Nephron progenitor cell (in vitro differentiated cells): Measurements from ENCODE around the gene FOXP4.

ENCODE experiments used
- DNase-seq: peaks from one replicate; pipeline ENCODE4 v3.0.0; 2021
- H3K27ac Mint-ChIP-seq: 2 replicates; pipeline ENCODE4 v1.8.0; 2021; ENCODE audit warnings: mild to moderate bottlenecking, moderate library complexity, mixed read lengths
- H3K27me3 Mint-ChIP-seq: 2 replicates; pipeline ENCODE4 v1.8.0; 2021; ENCODE audit warnings: mild to moderate bottlenecking, low read depth, mixed read lengths; ENCODE audit not compliant: poor library complexity
- H3K36me3 Mint-ChIP-seq: 2 replicates; pipeline ENCODE4 v1.8.0; 2021; ENCODE audit warnings: low read depth, mixed read lengths
- H3K4me1 Mint-ChIP-seq: 2 replicates; pipeline ENCODE4 v1.8.0; 2021; ENCODE audit warnings: mixed read lengths
- H3K4me3 Mint-ChIP-seq: 2 replicates; pipeline ENCODE4 v1.8.0; 2021; ENCODE audit warnings: mild to moderate bottlenecking, moderate library complexity, mixed read lengths
- H3K9me3 Mint-ChIP-seq: 2 replicates; pipeline ENCODE4 v1.8.0; 2021; ENCODE audit warnings: mild to moderate bottlenecking, moderate library complexity, mixed read lengths
- TF ChIP-seq, protein P1 (sequence below): fragments of 200-600 bp; sonication (generic); IDR thresholded peaks from 2 replicates; pipeline ENCODE4 v1.5.0; 2021; ENCODE audit warnings: antibody characterized with exemption

Gene FOXP4

GRCh38 chr6:41597246-41598000, 51.2 kb downstream of the FOXP4 start:
- no peak overlapping the region for H3K27ac Mint-ChIP-seq
- no peak overlapping the region for H3K4me3 Mint-ChIP-seq
- H3K4me1 Mint-ChIP-seq, result peaks cover 46% of the 10 kb centered on the region
- DNase-seq, result no peak
- TF ChIP-seq, protein P1, sequence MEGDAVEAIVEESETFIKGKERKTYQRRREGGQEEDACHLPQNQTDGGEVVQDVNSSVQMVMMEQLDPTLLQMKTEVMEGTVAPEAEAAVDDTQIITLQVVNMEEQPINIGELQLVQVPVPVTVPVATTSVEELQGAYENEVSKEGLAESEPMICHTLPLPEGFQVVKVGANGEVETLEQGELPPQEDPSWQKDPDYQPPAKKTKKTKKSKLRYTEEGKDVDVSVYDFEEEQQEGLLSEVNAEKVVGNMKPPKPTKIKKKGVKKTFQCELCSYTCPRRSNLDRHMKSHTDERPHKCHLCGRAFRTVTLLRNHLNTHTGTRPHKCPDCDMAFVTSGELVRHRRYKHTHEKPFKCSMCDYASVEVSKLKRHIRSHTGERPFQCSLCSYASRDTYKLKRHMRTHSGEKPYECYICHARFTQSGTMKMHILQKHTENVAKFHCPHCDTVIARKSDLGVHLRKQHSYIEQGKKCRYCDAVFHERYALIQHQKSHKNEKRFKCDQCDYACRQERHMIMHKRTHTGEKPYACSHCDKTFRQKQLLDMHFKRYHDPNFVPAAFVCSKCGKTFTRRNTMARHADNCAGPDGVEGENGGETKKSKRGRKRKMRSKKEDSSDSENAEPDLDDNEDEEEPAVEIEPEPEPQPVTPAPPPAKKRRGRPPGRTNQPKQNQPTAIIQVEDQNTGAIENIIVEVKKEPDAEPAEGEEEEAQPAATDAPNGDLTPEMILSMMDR, result no peak
- H3K9me3 Mint-ChIP-seq, result no peaks in the 10 kb centered on the region
- H3K27me3 Mint-ChIP-seq, result peaks cover 19% of the 10 kb centered on the region
- H3K36me3 Mint-ChIP-seq, result peaks cover 46% of the 10 kb centered on the region

DNA sequence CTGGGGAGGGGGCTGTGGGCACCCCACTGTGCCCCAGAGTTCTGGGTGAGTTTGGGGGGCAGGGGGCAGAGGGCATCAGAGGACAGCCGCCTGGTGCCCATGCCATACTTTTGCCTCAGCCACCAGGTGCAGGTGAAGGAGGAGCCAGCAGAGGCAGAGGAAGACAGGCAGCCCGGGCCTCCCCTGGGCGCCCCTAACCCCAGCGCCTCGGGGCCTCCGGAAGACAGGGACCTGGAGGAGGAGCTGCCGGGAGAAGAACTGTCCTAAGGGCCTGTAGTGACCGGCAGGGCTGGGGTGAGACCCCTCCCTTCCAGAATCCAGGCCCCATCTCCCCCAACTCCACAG, 52.5 kb downstream of the FOXP4 start:
- Mint-ChIP-seq H3K4me3 (no peak overlapping the region), H3K36me3 (peaks cover 34% of the 10 kb centered on the region), H3K27me3 (peaks cover 16% of the 10 kb centered on the region), H3K27ac (no peak overlapping the region), H3K9me3 (no peaks in the 10 kb centered on the region), H3K4me1 (peaks cover 46% of the 10 kb centered on the region)
- no peak for DNase-seq
- TF ChIP-seq, protein P1, result no peak

- no peaks in the 10 kb centered on the region for H3K9me3 Mint-ChIP-seq
- TF ChIP-seq, protein P1, result no peak
- DNase-seq, result no peak
- H3K4me3 Mint-ChIP-seq, result no peak overlapping the region
- peaks cover 47% of the 10 kb centered on the region for H3K4me1 Mint-ChIP-seq
- no peak overlapping the region for H3K27ac Mint-ChIP-seq
- peaks cover 17% of the 10 kb centered on the region for H3K27me3 Mint-ChIP-seq
- peaks cover 29% of the 10 kb centered on the region for H3K36me3 Mint-ChIP-seq
These were observed 53.1 kb downstream of the FOXP4 start for GRCh38 chr6:41599015-41599851.

DNA sequence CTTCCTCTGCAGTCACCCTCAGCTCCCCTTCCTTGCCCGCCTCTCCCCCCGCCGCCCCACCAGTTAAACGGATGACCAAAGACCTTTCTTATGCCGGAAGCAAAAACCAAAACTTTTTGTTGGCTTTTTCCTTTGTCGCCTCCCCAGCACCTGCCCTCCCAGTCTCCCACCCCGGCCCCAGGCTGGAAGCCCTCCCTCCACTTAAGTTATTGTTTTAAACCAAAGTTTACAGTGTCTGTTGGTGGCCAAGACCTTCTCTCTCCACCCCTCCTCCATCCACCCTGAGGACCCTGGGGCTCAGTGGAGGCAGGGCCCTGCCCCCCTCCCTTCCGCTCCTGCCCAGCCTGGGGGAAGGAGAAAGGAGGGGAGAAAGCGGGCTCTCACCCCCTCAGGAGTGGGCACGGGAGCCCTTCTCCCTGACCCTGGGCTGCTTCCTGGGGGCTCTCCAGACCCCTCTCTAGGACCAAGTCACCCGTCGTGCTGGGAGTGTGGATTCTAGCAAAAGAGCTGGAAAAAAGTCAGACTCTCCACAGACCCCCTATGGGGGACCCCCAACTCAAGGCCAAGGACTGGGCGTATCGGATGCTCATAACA, 53.8 kb downstream of the FOXP4 start:
- no peak overlapping the region for H3K4me3 Mint-ChIP-seq

GRCh38 chr6:41600499-41601247, 54.5 kb downstream of the FOXP4 start:
- TF ChIP-seq, protein P1, result no peak
- peaks cover 18% of the 10 kb centered on the region for H3K36me3 Mint-ChIP-seq
- no peak overlapping the region for H3K4me3 Mint-ChIP-seq
- peak overlapping the region; percentile 39 for H3K27ac Mint-ChIP-seq
- H3K9me3 Mint-ChIP-seq, result no peaks in the 10 kb centered on the region
- DNase-seq, result no peak
- peaks cover 40% of the 10 kb centered on the region for H3K4me1 Mint-ChIP-seq
- H3K27me3 Mint-ChIP-seq, result peaks cover 17% of the 10 kb centered on the region

More for the DNA sequence above, 53.8 kb downstream of the FOXP4 start:
- TF ChIP-seq, protein P1, result no peak
- peaks cover 22% of the 10 kb centered on the region for H3K36me3 Mint-ChIP-seq
- H3K4me1 Mint-ChIP-seq, result peaks cover 40% of the 10 kb centered on the region
- H3K9me3 Mint-ChIP-seq, result no peaks in the 10 kb centered on the region
- no peak overlapping the region for H3K27ac Mint-ChIP-seq
- peaks cover 16% of the 10 kb centered on the region for H3K27me3 Mint-ChIP-seq
- DNase-seq, result no peak
